Measurements from ENCODE around the gene ACBD4.
A peak's percentile ranks its signal among the peaks of the same experiment; 100 is the strongest.
"Not testable (repeated sequence)": the region's sequence is repeated elsewhere in the genome, so short reads cannot be mapped to it uniquely, and the experiment has no call there.

ACBD4 gene

DNA sequence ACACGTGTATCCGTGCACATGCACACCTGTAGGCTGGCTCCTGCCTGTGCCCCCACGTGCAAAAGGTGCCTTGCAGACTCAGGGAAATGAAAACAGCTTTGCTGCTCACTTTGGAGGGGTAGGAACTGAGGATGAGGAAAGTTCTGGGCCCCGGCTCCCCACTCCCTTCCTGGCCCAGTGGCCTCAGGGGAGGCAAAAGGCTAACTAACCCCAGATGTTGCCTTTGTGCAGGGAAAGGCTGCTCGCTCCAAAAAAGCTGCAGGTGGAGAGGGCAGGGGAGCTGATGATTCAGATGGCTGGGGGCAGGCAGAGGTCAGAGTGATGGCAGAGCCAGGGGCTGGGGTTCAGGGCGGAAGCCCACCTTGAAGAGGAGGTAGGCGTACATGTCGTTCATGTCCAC is 15.5 kb upstream of the ACBD4 start:
- DNase-seq (ENCODE audit: low spot score) = no peak

DNA sequence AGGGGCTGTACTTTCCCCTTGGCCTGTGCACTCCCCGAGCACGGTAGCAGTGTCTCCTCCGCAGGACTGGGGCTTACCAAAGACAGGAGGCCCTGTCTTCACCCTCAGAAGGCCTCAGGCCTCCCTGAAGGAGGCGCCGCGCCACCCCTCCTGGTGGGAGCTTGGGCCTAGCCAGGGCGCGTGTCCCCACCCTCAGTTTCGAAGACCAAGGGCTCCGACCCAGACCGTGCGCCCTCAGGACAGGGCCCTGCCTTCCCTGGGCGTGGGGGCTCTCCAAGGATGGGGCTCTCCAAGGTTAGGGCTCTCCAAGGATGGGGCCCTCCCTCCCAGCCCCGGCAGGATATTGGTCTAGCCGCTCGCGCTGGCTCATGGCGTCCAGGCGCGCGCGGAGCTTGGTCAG is 14.9 kb upstream of the ACBD4 start:
- no peak for DNase-seq (ENCODE audit: low spot score)

DNA sequence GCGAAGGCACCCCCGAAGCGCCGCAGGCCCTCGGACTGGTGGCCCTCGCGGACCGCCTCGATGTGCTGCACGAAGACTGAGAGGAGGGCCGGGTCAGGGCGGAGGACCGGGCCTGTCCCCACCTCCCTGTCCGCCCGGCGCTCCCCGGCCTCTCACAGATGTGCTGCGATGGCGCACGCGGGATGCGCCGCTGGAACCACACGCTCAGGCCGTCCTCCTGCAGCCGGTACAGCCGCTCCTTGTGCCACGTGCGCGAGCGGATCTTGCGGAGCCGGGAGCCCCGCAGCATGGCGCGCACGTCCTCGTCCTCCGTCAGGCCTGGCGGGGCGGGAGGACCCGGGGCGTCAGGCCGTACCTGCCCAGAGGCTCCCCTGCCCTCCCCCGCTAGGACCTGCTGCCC is 14.4 kb upstream of the ACBD4 start:
- DNase-seq (ENCODE audit: low spot score) = no peak

DNA sequence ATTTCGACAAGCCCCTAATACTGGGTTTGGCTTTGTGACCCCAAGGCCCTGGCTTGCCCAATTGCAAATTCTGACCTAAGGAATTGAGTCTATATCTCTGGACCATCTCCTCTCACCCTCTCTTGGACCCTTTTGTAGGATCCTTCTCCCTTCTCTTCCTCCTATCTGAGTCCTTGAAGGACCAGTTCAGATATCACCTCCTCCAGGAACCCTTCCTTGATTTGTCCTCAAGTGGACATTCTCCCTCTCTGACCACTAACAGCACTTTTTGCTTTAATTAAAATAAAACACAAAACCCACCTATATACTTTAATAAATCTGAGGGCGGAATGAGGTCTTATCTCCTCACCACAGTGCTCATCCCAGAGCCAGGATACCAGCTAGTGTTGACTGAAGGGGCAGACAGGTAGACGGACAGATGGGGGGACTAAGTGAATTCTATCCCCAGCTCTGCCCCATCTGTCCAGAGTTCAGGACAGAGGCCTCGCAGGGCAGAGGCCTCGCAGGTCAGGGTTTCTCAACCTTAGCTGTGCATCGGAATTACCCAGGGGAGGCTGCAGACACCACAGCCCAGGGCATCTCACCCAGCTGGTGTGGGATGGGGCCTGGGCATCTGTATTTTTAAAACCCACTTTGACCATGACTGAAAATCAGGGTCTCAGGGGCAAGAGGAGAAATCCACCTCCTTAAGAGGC is 12.3 kb upstream of the ACBD4 start:
- DNase-seq (ENCODE audit: low spot score) = no peak

DNA sequence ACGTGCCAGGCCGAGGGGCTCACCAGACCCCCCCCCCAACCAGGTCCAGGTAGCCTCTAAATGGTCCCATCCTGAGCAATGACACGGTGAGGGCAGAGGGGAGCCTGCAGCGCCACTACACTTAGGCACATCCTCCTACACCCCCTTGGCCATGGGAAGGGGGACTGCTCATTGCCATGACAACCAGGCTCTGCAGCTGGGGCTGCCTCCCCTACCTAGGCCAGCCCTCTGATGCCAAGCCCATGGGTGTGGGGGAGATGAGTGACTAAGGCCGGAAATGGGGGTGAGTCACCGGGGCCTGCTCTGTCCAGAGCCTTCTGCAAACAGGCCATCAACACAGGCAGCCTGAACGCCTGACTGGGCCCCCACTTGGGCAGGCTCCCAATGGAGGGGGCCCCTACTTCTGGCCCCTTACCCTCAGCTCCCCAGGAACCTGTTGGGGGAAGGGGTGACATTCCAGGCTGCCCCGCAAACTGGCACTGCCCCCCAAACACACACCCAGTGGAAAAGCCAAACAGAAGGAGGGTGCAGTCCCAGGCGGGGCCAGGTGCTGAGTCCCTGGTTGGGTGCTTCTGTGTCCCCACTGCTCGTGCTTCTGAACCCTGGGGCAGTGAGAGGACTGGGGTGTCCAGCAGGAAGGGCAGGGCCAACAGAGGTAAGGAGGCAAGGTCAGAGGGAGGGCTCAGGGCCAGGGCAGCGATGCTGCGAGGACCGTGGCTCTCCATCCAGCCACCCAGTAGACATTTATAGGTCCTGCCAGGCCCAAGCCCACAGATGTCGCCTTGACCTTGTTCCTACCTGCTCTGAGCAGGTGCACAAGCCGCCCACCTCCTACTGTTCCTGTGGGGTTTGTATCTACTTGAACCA is 11.3 kb upstream of the ACBD4 start:
- peak; percentile 65 for DNase-seq (ENCODE audit: low spot score)

DNA sequence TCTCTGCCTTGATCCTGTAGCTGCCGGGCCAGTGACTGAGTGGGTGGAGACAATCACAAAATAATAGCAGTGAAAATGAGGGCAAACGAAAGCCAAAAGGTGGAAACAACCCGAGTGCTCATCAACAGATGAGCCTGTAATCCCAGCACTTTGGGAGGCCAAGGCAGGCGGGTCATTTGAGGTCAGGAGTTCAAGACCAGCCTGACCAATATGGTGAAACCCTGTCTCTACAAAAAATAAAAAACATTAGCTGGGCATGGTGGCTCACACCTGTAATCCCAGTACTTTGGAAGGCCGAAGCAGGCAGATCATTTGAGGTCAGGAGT is 10.7 kb upstream of the ACBD4 start:
- not testable (repeated sequence) for DNase-seq (ENCODE audit: low spot score)

DNA sequence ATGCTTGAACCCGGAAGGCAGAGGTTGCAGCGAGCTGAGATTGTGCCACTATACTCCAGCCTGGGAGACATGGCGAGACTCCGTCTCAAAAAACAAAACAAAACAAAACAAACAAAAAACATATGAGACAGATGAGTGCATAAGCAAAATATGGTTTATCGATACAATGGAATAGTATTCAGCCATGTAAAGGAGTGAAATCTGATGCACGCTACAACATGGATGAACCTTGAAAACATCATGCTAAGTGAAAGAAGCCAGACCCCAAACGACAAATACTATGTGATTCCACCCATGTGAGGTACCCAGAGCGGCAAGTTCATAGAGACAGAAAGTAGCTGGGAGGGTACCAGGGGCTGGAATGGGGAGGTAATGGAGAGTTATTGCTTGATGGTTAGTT is 10.0 kb upstream of the ACBD4 start:
- no peak for DNase-seq (ENCODE audit: low spot score)

DNA sequence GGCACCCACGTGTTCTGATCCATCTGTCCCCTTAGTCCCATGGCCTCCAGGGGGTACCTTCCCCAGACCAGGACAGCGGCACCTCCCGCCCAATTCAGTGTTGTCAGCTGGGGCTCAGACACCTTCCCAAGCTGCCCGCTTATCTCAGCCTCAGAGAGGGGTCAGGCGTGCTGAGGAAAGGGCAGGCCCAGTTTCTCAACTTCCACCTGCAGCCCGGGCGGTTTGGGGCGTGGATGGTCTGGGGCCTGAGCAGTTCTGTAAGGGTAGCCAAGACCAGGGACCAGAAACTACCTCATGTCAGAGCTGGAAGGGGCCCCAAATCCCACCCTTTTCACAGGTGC is 8.3 kb upstream of the ACBD4 start:
- DNase-seq (ENCODE audit: low spot score) = no peak

DNA sequence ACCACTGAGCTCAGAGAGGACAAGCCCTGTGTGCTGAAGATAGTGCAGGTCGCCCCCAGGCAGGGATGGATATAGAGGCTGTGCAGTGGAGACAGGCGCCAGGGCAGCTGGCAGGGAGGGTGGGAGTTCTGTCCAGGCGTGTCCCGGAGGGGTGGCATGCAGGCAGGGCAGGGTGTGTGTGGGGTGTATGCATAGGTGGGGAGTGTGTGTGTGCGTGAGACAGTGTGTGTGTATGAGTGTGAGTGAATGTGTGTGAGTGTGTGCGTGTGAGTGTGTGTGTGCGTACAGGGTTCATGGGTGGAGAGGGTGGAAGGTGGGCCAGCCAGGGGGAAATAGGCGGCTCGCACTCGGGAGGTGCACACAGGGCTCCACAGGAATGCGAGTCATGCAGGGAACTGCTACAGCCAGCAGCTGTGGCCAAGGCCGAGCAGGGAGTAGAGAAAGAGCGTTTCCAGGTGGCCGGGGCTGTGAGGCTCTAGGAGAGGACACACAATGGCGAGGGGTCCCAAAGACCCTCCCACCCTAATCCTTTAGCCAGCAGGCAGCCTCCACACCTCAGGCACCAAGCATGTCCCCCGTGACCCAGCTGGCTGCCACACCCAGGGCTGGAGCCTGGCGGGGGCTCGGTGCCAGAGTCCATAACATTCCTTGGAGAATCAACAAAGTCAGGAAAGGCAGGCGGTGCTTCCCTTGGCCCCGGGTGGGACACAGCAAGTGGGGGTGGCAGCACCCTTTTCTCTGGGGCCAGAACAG is 7.8 kb upstream of the ACBD4 start:
- DNase-seq (ENCODE audit: low spot score) = no peak

DNA sequence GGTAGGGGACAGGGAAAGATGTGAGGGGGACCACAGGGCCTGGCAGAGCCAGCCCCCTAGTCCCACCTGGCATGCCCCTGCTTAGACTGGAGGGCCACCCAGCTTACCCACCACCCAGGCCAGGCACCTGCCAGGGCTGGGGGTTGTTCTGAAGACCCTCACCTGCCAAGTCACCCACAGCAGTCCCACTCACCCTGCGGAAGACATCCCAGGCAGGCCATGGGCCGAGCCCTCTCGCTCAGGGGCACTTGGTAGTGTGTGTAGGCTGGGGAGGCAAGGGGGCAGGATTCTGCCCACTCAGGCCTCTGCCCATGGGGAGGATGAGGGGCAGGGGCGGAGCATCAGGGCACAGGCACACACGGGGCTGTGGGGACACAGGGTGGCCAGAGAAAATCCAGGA is 7.2 kb upstream of the ACBD4 start:
- no peak for DNase-seq (ENCODE audit: low spot score)

DNA sequence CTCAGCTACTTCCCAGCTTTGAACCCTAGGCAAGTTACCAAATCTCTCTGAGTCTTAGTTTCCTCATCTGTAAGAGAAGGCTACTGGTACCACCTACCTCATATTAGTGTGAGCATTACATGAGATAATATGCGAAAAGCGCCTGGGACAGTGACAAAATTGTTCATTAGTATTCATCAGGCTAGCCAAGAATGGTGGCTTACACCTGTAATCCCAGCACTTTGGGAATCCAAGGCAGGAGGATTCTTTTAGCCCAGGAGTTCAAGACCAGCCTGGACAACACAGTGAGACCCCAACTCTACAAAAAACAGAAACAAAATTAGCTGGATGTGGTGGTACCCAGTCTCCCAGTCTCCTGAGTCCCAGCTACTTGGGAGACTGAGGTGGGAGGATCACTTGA is 6.5 kb upstream of the ACBD4 start:
- no peak for DNase-seq (ENCODE audit: low spot score)

DNA sequence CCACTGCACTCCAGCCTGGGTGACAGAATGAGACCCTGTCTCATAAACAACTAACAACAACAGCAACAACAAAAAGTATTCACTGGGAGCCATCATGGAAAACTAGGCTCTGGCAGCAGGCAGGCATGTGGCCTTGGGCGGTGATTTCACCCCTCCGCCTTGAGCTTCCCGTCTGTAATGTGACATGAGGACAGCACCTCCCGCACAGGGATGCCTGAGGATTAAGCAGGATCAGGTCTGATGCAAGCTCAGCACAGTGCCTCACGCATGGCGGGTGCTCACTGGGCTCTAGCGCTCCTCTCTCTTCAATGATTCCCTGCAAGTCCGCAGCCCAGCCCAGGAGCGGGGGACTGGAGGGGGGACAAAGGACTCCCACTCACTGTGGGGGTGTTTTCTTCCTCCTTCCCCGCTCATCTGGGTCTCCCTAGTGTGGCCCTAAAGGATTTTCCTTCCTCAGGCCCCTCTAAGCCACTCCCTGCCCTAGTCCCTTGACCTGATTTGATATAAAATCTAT is 6.0 kb upstream of the ACBD4 start:
- DNase-seq (ENCODE audit: low spot score) = no peak

DNA sequence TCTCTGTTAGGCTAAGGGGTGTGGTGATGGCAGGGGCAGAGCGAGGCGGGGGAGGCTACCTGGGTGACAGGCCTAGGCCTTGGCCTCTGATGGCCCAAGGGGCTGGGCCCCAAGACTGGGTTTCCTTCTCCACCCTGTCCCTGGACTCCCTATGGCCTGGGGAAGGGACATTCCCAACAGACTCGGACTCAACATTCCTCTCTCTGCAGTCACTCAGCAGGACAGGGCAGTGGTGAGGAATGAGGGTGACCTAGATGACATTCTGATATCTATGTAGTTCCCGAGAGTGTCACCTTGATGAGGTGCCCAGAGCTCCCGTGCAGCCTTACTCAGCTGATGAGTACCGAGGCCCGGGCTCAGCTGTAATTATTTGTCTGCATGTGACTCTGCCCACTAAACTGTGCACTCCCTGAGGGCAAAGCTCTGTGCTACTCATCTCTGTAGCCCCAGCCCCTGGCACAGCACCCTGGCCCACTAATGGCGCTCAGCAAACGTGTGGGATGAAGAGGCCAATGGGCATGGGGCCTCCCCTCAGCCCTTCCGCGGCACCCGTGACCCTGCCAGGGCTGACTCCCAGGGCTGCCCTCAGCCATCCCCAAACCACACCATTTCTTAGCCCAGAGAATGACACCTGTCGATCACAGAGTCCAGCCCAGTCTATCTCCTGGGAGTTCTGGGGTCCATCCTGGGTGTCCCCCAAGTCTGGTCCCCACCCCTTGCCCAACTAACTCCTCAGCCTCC is 5.4 kb upstream of the ACBD4 start:
- no peak for DNase-seq (ENCODE audit: low spot score)

DNA sequence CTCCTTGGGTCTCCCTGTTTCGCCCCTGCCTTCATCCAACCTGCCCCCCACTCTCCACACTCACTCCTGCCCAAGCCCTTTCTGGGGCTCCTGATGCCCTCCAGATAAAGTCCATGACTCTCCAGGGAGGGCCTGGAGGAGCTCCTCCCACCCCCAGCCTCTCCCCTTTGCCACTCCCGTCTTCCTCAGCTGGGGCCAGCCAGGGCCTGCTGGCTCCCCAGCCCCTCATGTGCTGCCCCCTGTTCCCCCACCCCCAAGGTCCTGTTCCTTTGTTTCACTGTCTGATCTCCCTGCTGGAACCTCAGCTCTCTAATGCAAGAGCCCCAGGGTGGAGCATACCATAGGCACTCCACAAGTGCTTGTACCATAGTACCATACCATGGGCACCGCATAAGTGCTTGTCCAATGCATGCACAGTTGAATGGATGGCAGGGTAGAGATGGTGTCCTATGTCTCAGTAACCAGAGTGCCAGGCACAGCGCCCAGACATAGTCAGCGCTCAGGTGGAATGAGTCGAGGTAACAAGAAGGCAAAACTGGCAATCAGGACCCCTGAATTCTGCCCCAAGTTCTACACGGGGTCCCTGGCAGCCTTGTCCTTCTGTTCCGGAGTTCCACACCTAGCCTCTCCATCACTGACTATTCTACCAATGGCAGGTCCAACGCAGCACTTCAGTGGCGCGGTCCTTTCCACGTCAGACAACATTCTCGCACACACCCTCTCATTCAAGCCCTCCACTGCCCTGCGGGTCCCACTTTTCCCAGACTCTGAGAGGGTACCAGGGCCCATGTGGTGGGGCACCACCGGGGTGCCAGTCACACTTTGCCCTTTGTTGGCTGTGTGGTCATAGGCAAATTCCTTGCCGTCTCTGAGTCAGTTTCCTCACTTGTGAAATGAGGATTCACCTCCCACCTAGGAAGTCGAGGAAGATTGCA is 4.5 kb upstream of the ACBD4 start:
- DNase-seq (ENCODE audit: low spot score) = no peak

DNA sequence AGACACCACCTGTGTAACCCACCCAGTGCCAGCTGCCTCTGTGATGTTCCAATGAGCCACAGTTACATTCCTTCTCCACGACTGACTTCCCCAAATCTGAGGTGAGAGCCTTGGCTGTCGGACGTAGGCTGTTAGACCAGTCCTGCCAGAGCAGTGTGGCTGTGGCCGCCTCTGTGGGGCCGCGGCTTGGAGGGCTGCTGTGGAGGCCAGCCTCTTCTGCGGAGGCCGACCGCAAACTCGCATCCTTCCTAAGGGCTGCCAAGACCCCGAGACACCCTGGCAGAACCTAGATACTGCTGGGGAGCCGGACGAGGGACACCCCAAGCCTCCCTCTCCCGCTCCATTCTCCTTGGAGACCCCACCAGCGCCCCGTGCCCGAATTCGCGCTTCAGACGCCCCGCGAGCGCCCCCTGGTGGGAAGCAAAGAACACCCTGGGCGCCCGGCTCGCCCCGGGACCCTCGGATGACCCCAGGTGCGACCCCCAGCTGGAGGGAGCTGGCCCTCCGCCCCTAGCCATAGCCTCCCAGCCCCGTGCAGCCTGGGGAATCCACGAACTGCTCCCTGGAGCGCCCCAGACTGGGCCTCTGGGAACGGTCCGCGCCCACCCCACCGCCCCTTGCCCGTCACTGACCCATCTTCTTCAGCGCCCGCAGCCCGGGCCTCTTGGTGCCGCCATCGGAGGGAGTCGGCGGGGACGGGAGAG is 3.7 kb upstream of the ACBD4 start:
- DNase-seq (ENCODE audit: low spot score) = peak; percentile 39

DNA sequence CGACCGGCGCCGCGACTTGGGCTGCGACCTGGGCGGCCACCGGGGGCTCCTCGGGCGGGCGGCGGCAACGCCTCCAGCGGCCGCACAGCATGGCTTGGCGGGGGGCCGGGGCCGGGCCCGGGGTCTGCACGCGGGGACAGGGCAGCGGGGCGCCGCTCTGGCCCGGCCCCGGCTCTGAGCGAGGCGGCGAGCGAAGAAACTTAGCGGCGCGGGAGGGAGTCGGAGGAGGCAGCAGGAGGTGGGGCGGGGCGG is 3.2 kb upstream of the ACBD4 start, which contains the start of gene PLCD3:
TSS of gene PLCD3 (minus strand) at position 196 of the 252 bp plus-strand sequence. CDS start at position 91, 105 bp downstream.
- no peak for DNase-seq (ENCODE audit: low spot score)

DNA sequence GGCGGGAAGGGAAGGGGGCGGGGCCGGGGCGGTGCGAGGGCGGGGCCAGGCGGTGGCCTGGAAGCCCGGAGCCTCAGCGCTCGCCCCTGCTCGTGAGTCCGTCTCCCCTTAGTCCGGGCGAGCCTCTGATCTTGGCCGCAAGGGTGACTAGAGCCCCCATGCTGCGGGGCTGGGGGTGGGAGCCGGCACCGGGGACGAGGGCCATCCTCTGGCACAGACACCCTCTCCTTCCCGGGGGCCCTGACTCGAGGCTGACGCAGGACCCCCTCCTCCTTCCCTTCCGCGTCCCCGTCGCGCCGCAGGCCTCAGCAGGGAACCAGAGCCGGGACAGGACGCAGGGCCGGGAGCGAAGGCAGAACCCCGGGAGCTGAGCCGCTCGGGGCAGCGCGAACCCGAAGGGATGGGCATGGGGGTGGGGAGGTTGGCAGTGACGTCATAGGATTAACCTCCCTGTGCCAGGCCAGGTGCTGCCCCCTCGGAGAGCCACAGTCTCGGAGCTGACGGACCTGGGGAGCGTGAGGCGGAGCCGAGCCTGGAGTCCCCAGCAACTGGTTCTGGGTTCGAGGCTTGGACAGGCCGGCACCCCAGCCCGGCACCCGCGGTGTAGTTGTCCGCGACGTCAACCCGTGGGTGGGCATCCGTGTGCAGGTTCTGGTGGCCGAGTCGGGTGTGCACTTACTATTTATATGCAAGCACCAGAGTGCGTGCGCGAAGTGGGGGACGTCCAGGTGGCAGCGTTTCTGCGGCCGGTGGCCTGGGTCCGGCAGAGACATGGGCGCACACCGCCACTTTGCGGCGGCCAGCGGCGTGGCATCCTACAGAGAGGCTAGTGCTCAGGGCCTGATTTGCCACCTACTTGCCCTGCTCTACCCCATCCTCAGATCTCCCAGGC is 2.7 kb upstream of the ACBD4 start:
- peak; percentile 66 for DNase-seq (ENCODE audit: low spot score)

DNA sequence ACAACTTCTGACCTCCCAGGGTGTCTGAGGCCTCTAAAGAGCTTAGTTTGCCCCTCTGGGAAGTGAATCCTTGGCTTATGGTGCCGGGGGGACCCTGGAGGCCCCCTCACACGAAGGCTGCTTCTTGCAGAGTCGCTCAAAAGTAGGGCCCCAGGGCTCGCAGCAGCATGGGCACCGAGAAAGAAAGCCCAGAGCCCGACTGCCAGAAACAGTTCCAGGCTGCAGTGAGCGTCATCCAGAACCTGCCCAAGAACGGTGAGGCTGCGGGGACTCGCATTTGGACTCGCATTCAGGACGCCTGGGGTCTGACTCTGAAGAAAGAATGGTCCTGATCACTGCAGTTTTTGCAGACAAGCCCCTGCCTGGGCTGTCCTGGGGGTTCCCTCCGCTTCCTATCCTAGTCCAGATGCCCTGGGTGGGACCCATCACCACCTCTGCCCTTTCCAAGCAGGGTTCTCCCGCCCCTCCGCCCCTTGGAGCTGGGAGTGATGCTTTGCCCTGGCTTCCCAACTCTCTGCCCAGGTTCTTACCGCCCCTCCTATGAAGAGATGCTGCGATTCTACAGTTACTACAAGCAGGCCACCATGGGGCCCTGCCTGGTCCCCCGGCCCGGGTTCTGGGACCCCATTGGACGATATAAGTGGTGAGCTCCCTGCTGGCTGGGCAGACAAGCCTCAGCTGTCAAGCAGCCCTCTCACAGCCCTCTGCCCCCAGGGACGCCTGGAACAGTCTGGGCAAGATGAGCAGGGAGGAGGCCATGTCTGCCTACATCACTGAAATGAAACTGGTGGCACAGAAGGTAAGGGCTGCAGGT is 698 bp downstream of the ACBD4 start:
- no peak for DNase-seq (ENCODE audit: low spot score)
